A549 (cell line): ENCODE data around the gene TP73. TPM values are rescaled to one million over a fixed set of nuclear protein-coding genes. Genes with fewer than 3 reads are reported as not detected.

Source experiments
- ATAC-seq, 2 experiments: fragments of 200-7000 bp in 1 of 2; fragments of >200 bp in 1 of 2; cut with Nextera tagmentation in 1 of 2; cut with Tn5 transposase in 1 of 2; 3 replicates each; pipeline versions ENCODE4 v1.8.0 to v1.9.1; 2018 to 2020; ENCODE audit warnings: mild to moderate bottlenecking in 1 of 2, moderate library complexity in 1 of 2
- CTCF ChIA-PET: fragments of 300-600 bp; sonication (Branson Sonifier 250); formaldehyde crosslinking; extraction: SDS; loops from one replicate; lab custom pipeline; 2021; ENCODE audit warnings: antibody characterized with exemption, inconsistent platforms; lab: Yijun Ruan, JAX
- POLR2A ChIA-PET: fragments of 350-600 bp; formaldehyde crosslinking; extraction: SDS; loops from one replicate; lab custom pipeline; 2021; ENCODE audit warnings: antibody characterized with exemption, inconsistent platforms; lab: Yijun Ruan, JAX
- DNase-seq, 2 experiments: peaks; one replicate each; pipeline versions ENCODE4 v3.0.0 to v3.0.0-alpha.2; 2011 to 2016; ENCODE audit warnings: low read depth in 1 of 2, low spot score in 1 of 2
- FAIRE-seq: peaks from 2 replicates; lab custom pipeline; 2011; peaks lifted over from hg19 to GRCh38; lab: Jason Lieb, UNC
- H3K27ac ChIP-seq, 2 experiments: fragments of >200 bp; sonication (Bioruptor Twin); formaldehyde crosslinking; 3 replicates each; pipeline ENCODE4 v1.5.1; 2016 to 2017
- H3K4me1 ChIP-seq: fragments of >200 bp; sonication (Bioruptor Twin); formaldehyde crosslinking; 3 replicates; pipeline ENCODE4 v1.6.1; 2016
- H3K4me2 ChIP-seq: fragments of >200 bp; sonication (Bioruptor Twin); formaldehyde crosslinking; 3 replicates; pipeline ENCODE4 v1.6.1; 2016
- H3K4me3 ChIP-seq: fragments of >200 bp; sonication (Bioruptor Twin); formaldehyde crosslinking; 3 replicates; pipeline ENCODE4 v1.5.1; 2016
- H3K9me3 ChIP-seq: fragments of >200 bp; sonication (Bioruptor Twin); formaldehyde crosslinking; 3 replicates; pipeline ENCODE4 v1.6.1; 2016
- CBX2 ChIP-seq: fragments of 200-600 bp; sonication (generic); IDR thresholded peaks from 2 replicates; pipeline ENCODE4 v1.6.1; 2016; ENCODE audit warnings: low read depth, mild to moderate bottlenecking, borderline replicate concordance
- CHD2 ChIP-seq: fragments of 150-350 bp; IDR thresholded peaks from 2 replicates; pipeline ENCODE4 v1.6.1; 2014; ENCODE audit warnings: low read length; ENCODE audit not compliant: partially characterized antibody
- CHD4 ChIP-seq: fragments of 200-600 bp; sonication (generic); IDR thresholded peaks from 2 replicates; pipeline ENCODE4 v1.6.1; 2016; ENCODE audit warnings: antibody characterized with exemption, mild to moderate bottlenecking, borderline replicate concordance
- EHF ChIP-seq: fragments of 250-450 bp; sonication (Bioruptor Pico); IDR thresholded peaks from 2 replicates; pipeline ENCODE4 v1.5.0; 2020; ENCODE audit warnings: mild to moderate bottlenecking
- EP300 ChIP-seq, 2 experiments: fragments of >200 bp; sonication (Bioruptor Twin); formaldehyde crosslinking; IDR thresholded peaks; 2 replicates in 1 of 2; 3 replicates in 1 of 2; pipeline ENCODE4 v1.6.1; 2016 to 2017
- GATA3 ChIP-seq: IDR thresholded peaks from 2 replicates; pipeline ENCODE4 v1.6.1; 2012; ENCODE audit warnings: borderline replicate concordance
- HOXA7 ChIP-seq: fragments of 250-450 bp; sonication (Bioruptor Pico); IDR thresholded peaks from 2 replicates; pipeline ENCODE4 v1.5.0; 2020; ENCODE audit warnings: mild to moderate bottlenecking, moderate library complexity
- HOXB13 ChIP-seq: fragments of 250-450 bp; sonication (Bioruptor Pico); IDR thresholded peaks from 2 replicates; pipeline ENCODE4 v1.5.0; 2020; ENCODE audit warnings: low read depth, mild to moderate bottlenecking, moderate library complexity
- MYC ChIP-seq: IDR thresholded peaks from 2 replicates; pipeline ENCODE4 v1.6.1; 2012; ENCODE audit warnings: mild to moderate bottlenecking, inconsistent platforms, low read length, improper control_type of control experiment, borderline replicate concordance
- NPAS2 ChIP-seq: fragments of 250-450 bp; sonication (Bioruptor Pico); IDR thresholded peaks from 2 replicates; pipeline ENCODE4 v1.8.0; 2022; ENCODE audit warnings: mild to moderate bottlenecking, moderate library complexity, borderline replicate concordance
- PHF8 ChIP-seq: fragments of 200-600 bp; sonication (generic); IDR thresholded peaks from 2 replicates; pipeline ENCODE4 v1.6.1; 2016; ENCODE audit warnings: low read depth, mild to moderate bottlenecking, antibody characterized with exemption, moderate library complexity, borderline replicate concordance
- POLR2A ChIP-seq: IDR thresholded peaks from 2 replicates; pipeline ENCODE4 v1.6.1; 2012; ENCODE audit warnings: mild to moderate bottlenecking, low read length
- POLR2AphosphoS2 ChIP-seq: conservative IDR thresholded peaks from 2 replicates; pipeline ENCODE4 v1.6.1; 2012; ENCODE audit warnings: low read length, improper control_type of control experiment, inconsistent platforms
- RFX5 ChIP-seq: fragments of 450-650 bp; IDR thresholded peaks from 2 replicates; pipeline ENCODE4 v1.7.1; 2014; ENCODE audit warnings: antibody characterized with exemption, mild to moderate bottlenecking, moderate library complexity
- RNF2 ChIP-seq: fragments of 200-600 bp; sonication (generic); IDR thresholded peaks from 2 replicates; pipeline ENCODE4 v1.6.1; 2016; ENCODE audit warnings: low read depth, mild to moderate bottlenecking, antibody characterized with exemption, moderate library complexity, borderline replicate concordance
- SMC3 ChIP-seq: fragments of >200 bp; sonication (Bioruptor Twin); formaldehyde crosslinking; IDR thresholded peaks from 3 replicates; pipeline ENCODE4 v1.6.1; 2018; ENCODE audit warnings: inconsistent platforms
- TFCP2L1 ChIP-seq: fragments of 250-450 bp; sonication (Bioruptor Pico); IDR thresholded peaks from 2 replicates; pipeline ENCODE4 v1.5.0; 2021; ENCODE audit warnings: mild to moderate bottlenecking
- ZFP36 ChIP-seq: fragments of 450-650 bp; IDR thresholded peaks from 2 replicates; pipeline ENCODE4 v1.6.1; 2014; ENCODE audit warnings: borderline replicate concordance; ENCODE audit not compliant: partially characterized antibody
- ZNF302 ChIP-seq: fragments of 250-450 bp; sonication (Bioruptor Pico); IDR thresholded peaks from 2 replicates; pipeline ENCODE4 v1.9.0; 2021; ENCODE audit warnings: inconsistent platforms, mild to moderate bottlenecking, moderate library complexity
- WGBS: methylation state at CpG from one replicate; pipeline ENCODE4 v1.1.6; 2017; ENCODE audit errors: missing lambda C conversion rate; 5-methylcytosine and 5-hydroxymethylcytosine counted together
- polyA plus RNA-seq, 4 experiments: library from polyadenylated mRNA; depleted of rRNA in 3 of 4; stranded (reverse); fragments of >200 nt; fragmentation: RNase III in 1 of 4; extraction: RNeasy Plus Mini Kit Qiagen cat#74134 plus additional on column Dnase treatment in 1 of 4; gene quantifications; 2 replicates in 3 of 4; 3 replicates in 1 of 4; pipeline ENCODE4 v1.2.3, GENCODE V29; 2011 to 2017
- TF ChIP-seq, protein P1 (sequence below): fragments of >200 bp; sonication (Bioruptor Twin); formaldehyde crosslinking; IDR thresholded peaks from 2 replicates; pipeline ENCODE4 v1.6.1; 2016
- TF ChIP-seq, protein P2 (sequence below): IDR thresholded peaks from 2 replicates; pipeline ENCODE4 v1.6.1; 2012; ENCODE audit warnings: low read depth, borderline replicate concordance
- TF ChIP-seq, protein P3 (sequence below): IDR thresholded peaks from 2 replicates; pipeline ENCODE4 v1.6.1; 2012

TP73 gene
- polyA plus RNA-seq, 2 of the 4 experiments (the other 2 are of a cell fraction): 0.01 to 0.25 TPM

- FAIRE-seq (no peak), DNase-seq (no peak), ATAC-seq (no peak)
- H3K4me3 ChIP-seq: no peak overlapping the region
- no peaks in the 10 kb centered on the region for H3K4me1 ChIP-seq
- H3K9me3 ChIP-seq: no peaks in the 10 kb centered on the region
- TF ChIP-seq CHD4 (no peak), TFCP2L1 (CRISPR knock-in tag) (no peak), CBX2 (no peak)
- H3K27ac ChIP-seq: no peak overlapping the region
- 89% methylated on average over 26 of the region's 26 CpGs for WGBS
- ChIA-PET POLR2A (no interaction called here), CTCF (interaction anchor here (1.2 to 2.4 kb wide), 2 partner anchors 13 to 92 kb away, joined by 4 to 7 read pairs; no protein-coding TSS in a partner anchor)
- no peak overlapping the region for H3K4me2 ChIP-seq
Measured at GRCh38 chr1:3632716-3633343, 19.5 kb upstream of the TP73 start.

DNA sequence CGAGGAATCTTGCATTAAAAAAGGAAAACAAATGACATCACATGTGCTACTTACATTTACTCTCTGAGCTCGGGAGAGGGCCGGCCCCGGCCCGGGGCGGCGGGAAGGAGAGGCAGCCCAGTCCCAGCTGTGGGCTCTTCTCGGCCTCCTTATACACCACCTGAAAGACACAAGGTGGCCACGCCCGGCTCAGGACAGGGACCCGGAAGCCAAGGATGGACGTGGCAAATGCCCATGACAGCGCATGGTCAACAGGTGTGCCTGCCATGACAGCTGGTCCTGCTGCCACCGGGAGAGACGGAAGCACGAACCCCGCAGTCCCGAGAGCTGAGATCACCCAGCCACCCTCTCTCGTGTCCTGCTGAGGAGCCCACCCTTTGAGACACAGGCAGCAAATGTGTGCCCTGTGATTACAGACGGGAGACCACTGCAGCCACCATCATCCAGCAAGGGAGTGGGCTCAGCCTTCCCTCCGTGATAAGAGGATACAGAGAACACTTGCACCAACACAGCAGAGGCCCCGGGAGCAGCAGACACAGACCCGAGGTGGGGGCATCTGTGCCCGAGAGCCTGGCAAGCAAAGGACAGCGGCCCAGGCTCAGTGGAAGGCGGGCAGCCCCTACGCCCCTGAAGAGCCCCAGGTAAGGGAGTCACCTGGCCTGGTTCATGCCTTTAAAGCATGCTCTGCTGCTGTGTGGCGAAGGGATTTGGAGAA lies 18.8 kb upstream of the TP73 start:
- no peak overlapping the region for H3K4me3 ChIP-seq
- no peak overlapping the region for H3K27ac ChIP-seq
- FAIRE-seq: no peak
- no peak for DNase-seq
- no peak for ATAC-seq
- H3K4me1 ChIP-seq: no peaks in the 10 kb centered on the region
- POLR2A ChIA-PET: no interaction called here
- TF ChIP-seq, protein P1, sequence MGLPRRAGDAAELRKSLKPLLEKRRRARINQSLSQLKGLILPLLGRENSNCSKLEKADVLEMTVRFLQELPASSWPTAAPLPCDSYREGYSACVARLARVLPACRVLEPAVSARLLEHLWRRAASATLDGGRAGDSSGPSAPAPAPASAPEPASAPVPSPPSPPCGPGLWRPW: no peak
- TF ChIP-seq HOXB13 (no peak), SMC3 (no peak), MYC (no peak), POLR2A (no peak), NPAS2 (no peak), CHD2 (no peak), EHF (CRISPR knock-in tag) (no peak), HOXA7 (CRISPR knock-in tag) (no peak), EP300 (IDR thresholded peaks at IDR 0.05) (no peak), TFCP2L1 (CRISPR knock-in tag) (no peak), PHF8 (no peak), RNF2 (no peak), POLR2AphosphoS2 (no peak), ZFP36 (no peak), ZNF302 (CRISPR knock-in tag) (no peak), RFX5 (no peak), GATA3 (no peak)
- TF ChIP-seq, protein P2, sequence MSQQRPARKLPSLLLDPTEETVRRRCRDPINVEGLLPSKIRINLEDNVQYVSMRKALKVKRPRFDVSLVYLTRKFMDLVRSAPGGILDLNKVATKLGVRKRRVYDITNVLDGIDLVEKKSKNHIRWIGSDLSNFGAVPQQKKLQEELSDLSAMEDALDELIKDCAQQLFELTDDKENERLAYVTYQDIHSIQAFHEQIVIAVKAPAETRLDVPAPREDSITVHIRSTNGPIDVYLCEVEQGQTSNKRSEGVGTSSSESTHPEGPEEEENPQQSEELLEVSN: no peak
- TF ChIP-seq, protein P3, sequence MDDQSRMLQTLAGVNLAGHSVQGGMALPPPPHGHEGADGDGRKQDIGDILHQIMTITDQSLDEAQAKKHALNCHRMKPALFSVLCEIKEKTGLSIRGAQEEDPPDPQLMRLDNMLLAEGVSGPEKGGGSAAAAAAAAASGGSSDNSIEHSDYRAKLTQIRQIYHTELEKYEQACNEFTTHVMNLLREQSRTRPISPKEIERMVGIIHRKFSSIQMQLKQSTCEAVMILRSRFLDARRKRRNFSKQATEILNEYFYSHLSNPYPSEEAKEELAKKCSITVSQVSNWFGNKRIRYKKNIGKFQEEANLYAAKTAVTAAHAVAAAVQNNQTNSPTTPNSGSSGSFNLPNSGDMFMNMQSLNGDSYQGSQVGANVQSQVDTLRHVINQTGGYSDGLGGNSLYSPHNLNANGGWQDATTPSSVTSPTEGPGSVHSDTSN: no peak
- TF ChIP-seq, all 56 proteins: peak for 0
- CTCF ChIA-PET: interaction anchor here (2.4 kb wide), 1 partner anchor 14 kb away, joined by 7 read pairs; no protein-coding TSS in a partner anchor
- 94% methylated on average over 20 of the region's 28 CpGs for WGBS
- H3K9me3 ChIP-seq: no peaks in the 10 kb centered on the region
- no peak overlapping the region for H3K4me2 ChIP-seq
